GM18508 (cell line): ENCODE results near the gene PACS1.
"Not testable (repeated sequence)": the region's sequence is repeated elsewhere in the genome, so short reads cannot be mapped to it uniquely, and the experiment has no call there.

ENCODE experiments used
- ATAC-seq: cut with Tn5 transposase; IDR thresholded peaks from one replicate; pipeline ENCODE4 v1.9.1; 2021; ENCODE audit warnings: moderate number of reproducible peaks; ENCODE audit not compliant: insufficient read depth, unreplicated experiment

The PACS1 gene

GRCh38 chr11:66069715-66070603 is at the start of gene PACS1:
Gene PACS1 (plus strand): TSS chr11:66070272. CDS start chr11:66070487, 215 bp downstream.
- no peak for ATAC-seq

- no peak for ATAC-seq
These were observed 49.3 kb upstream of the PACS1 start for GRCh38 chr11:66020618-66021357.

GRCh38 chr11:66022401-66023185 is 47.5 kb upstream of the PACS1 start:
- no peak for ATAC-seq

- not testable (repeated sequence) for ATAC-seq
These were observed 47.0 kb upstream of the PACS1 start for GRCh38 chr11:66023186-66023440.

GRCh38 chr11:66026017-66026529 is 44.0 kb upstream of the PACS1 start, which contains the start of gene CATSPER1:
Gene CATSPER1 (minus strand): TSS chr11:66026479. CDS start chr11:66026379, 100 bp downstream.
- no peak for ATAC-seq

GRCh38 chr11:66032957-66033735 is 36.9 kb upstream of the PACS1 start:
- no peak for ATAC-seq

- ATAC-seq, result no peak
These were observed 34.3 kb upstream of the PACS1 start for GRCh38 chr11:66035653-66036333.

- ATAC-seq, result no peak
These were observed 33.8 kb upstream of the PACS1 start for GRCh38 chr11:66036334-66036710.

- ATAC-seq, result no peak
These were observed 32.7 kb upstream of the PACS1 start for GRCh38 chr11:66037327-66037726.

GRCh38 chr11:66039765-66040164 is 30.3 kb upstream of the PACS1 start:
- ATAC-seq, result no peak

GRCh38 chr11:66042227-66042995 is 27.7 kb upstream of the PACS1 start:
- ATAC-seq, result no peak

- no peak for ATAC-seq
These were observed 26.8 kb upstream of the PACS1 start for GRCh38 chr11:66042996-66043906.

GRCh38 chr11:66044757-66045156 is 25.3 kb upstream of the PACS1 start:
- ATAC-seq, result no peak

GRCh38 chr11:66045177-66045639 is 24.9 kb upstream of the PACS1 start:
- ATAC-seq, result no peak

- no peak for ATAC-seq
These were observed 23.2 kb upstream of the PACS1 start for GRCh38 chr11:66046901-66047300.

- no peak for ATAC-seq
These were observed 22.3 kb upstream of the PACS1 start for GRCh38 chr11:66047541-66048365.
